ENCODE results near the gene QARS1.

QARS1 gene

GRCh38 chr3:49108346-49108745 is 3.8 kb upstream of the QARS1 start:
- Mint-ChIP-seq H3K27ac (no peak overlapping the region), H3K36me3 (ENCODE audit: low read depth) (peaks cover 80% of the 10 kb centered on the region), H3K4me1 (ENCODE audit: low read depth) (peaks cover 19% of the 10 kb centered on the region), H3K27me3 (no peaks in the 10 kb centered on the region), H3K4me3 (no peak overlapping the region), H3K9me3 (no peaks in the 10 kb centered on the region)
- intact Hi-C loops (cut with micrococcal nuclease): no loop called here

- H3K9me3 Mint-ChIP-seq: no peaks in the 10 kb centered on the region
- peaks cover 82% of the 10 kb centered on the region for H3K36me3 Mint-ChIP-seq (ENCODE audit: low read depth)
- H3K27ac Mint-ChIP-seq: peak overlapping the region; percentile 96
- intact Hi-C loops (cut with micrococcal nuclease): loop anchor here (1.0 kb wide), 2 partner anchors 10 to 16 kb away; partner anchors contain the start of genes QRICH1 and USP19
- no peaks in the 10 kb centered on the region for H3K27me3 Mint-ChIP-seq
- H3K4me1 Mint-ChIP-seq (ENCODE audit: low read depth): peaks cover 30% of the 10 kb centered on the region
- peak overlapping the region; percentile 98 for H3K4me3 Mint-ChIP-seq
Observed at GRCh38 chr3:49104052-49104426, 518 bp downstream of the QARS1 start.

- intact Hi-C loops (cut with micrococcal nuclease): no loop called here
- Mint-ChIP-seq H3K9me3 (no peaks in the 10 kb centered on the region), H3K27me3 (no peaks in the 10 kb centered on the region), H3K4me1 (ENCODE audit: low read depth) (peaks cover 25% of the 10 kb centered on the region), H3K4me3 (no peak overlapping the region), H3K36me3 (ENCODE audit: low read depth) (peaks cover 92% of the 10 kb centered on the region), H3K27ac (no peak overlapping the region)
Observed at GRCh38 chr3:49100046-49100615, 4.4 kb downstream of the QARS1 start.

GRCh38 chr3:49098910-49099630 is 5.5 kb downstream of the QARS1 start:
- no peak overlapping the region for H3K27ac Mint-ChIP-seq

GRCh38 chr3:49098429-49098828 is 6.1 kb downstream of the QARS1 start:
- no peaks in the 10 kb centered on the region for H3K27me3 Mint-ChIP-seq
- intact Hi-C loops (cut with micrococcal nuclease): no loop called here
- peaks cover 85% of the 10 kb centered on the region for H3K36me3 Mint-ChIP-seq (ENCODE audit: low read depth)
- no peak overlapping the region for H3K4me3 Mint-ChIP-seq
- no peaks in the 10 kb centered on the region for H3K9me3 Mint-ChIP-seq
- H3K4me1 Mint-ChIP-seq (ENCODE audit: low read depth): peaks cover 16% of the 10 kb centered on the region
- no peak overlapping the region for H3K27ac Mint-ChIP-seq

More at GRCh38 chr3:49098910-49099630, 5.5 kb downstream of the QARS1 start:
- peaks cover 85% of the 10 kb centered on the region for H3K36me3 Mint-ChIP-seq (ENCODE audit: low read depth)
- peaks cover 22% of the 10 kb centered on the region for H3K4me1 Mint-ChIP-seq (ENCODE audit: low read depth)
- H3K9me3 Mint-ChIP-seq: no peaks in the 10 kb centered on the region
- intact Hi-C loops (cut with micrococcal nuclease): no loop called here
- H3K27me3 Mint-ChIP-seq: no peaks in the 10 kb centered on the region
- no peak overlapping the region for H3K4me3 Mint-ChIP-seq

- H3K9me3 Mint-ChIP-seq: no peaks in the 10 kb centered on the region
- peak within 1 kb of the TSS; percentile 92 for H3K4me3 Mint-ChIP-seq
- peak within 1 kb of the TSS; percentile 98 for H3K27ac Mint-ChIP-seq
- H3K27me3 Mint-ChIP-seq: no peaks in the 10 kb centered on the region
- peaks cover 31% of the 10 kb centered on the region for H3K4me1 Mint-ChIP-seq (ENCODE audit: low read depth)
- peaks cover 79% of the 10 kb centered on the region for H3K36me3 Mint-ChIP-seq (ENCODE audit: low read depth)
- intact Hi-C loops (cut with micrococcal nuclease): loop anchor here (1.0 to 5.0 kb wide), 5 partner anchors 10 to 177 kb away; partner anchors contain the start of genes ARIH2, IMPDH2, LAMB2 and QARS1
Observed at GRCh38 chr3:49093853-49094767, 10.4 kb downstream of the QARS1 start, which contains the start of gene QRICH1. Gene QRICH1, minus strand, starts transcription at chr3:49094071. Its CDS starts 17,054 bp downstream, at chr3:49077017.

- intact Hi-C loops (cut with micrococcal nuclease): loop anchor here (5.0 kb wide), 2 partner anchors 66 to 176 kb away; partner anchors contain the start of genes ARIH2 and IMPDH2
- peak overlapping the region; percentile 92 for H3K4me3 Mint-ChIP-seq
- H3K27ac Mint-ChIP-seq: peak overlapping the region; percentile 98
- H3K9me3 Mint-ChIP-seq: no peaks in the 10 kb centered on the region
- no peaks in the 10 kb centered on the region for H3K27me3 Mint-ChIP-seq
- H3K36me3 Mint-ChIP-seq (ENCODE audit: low read depth): peaks cover 75% of the 10 kb centered on the region
- H3K4me1 Mint-ChIP-seq (ENCODE audit: low read depth): peaks cover 31% of the 10 kb centered on the region
Observed at GRCh38 chr3:49092938-49093852, 11.4 kb downstream of the QARS1 start.

GRCh38 chr3:49081429-49081828 is 23.1 kb downstream of the QARS1 start:
- Mint-ChIP-seq H3K27ac (no peak overlapping the region), H3K36me3 (ENCODE audit: low read depth) (peaks cover 58% of the 10 kb centered on the region), H3K4me1 (ENCODE audit: low read depth) (peaks cover 5% of the 10 kb centered on the region), H3K27me3 (no peaks in the 10 kb centered on the region), H3K9me3 (no peaks in the 10 kb centered on the region), H3K4me3 (no peak overlapping the region)
- intact Hi-C loops (cut with micrococcal nuclease): no loop called here

- no peak overlapping the region for H3K27ac Mint-ChIP-seq
- intact Hi-C loops (cut with micrococcal nuclease): no loop called here
- no peaks in the 10 kb centered on the region for H3K27me3 Mint-ChIP-seq
- no peaks in the 10 kb centered on the region for H3K9me3 Mint-ChIP-seq
- H3K4me1 Mint-ChIP-seq (ENCODE audit: low read depth): no peaks in the 10 kb centered on the region
- no peak overlapping the region for H3K4me3 Mint-ChIP-seq
- H3K36me3 Mint-ChIP-seq (ENCODE audit: low read depth): peaks cover 62% of the 10 kb centered on the region
Observed at GRCh38 chr3:49079270-49079669, 25.3 kb downstream of the QARS1 start.

GRCh38 chr3:49076646-49077045 is 27.9 kb downstream of the QARS1 start:
- intact Hi-C loops (cut with micrococcal nuclease): no loop called here
- no peaks in the 10 kb centered on the region for H3K4me1 Mint-ChIP-seq (ENCODE audit: low read depth)
- no peak overlapping the region for H3K27ac Mint-ChIP-seq
- H3K27me3 Mint-ChIP-seq: no peaks in the 10 kb centered on the region
- H3K36me3 Mint-ChIP-seq (ENCODE audit: low read depth): peaks cover 81% of the 10 kb centered on the region
- H3K9me3 Mint-ChIP-seq: no peaks in the 10 kb centered on the region
- H3K4me3 Mint-ChIP-seq: no peak overlapping the region

- H3K36me3 Mint-ChIP-seq (ENCODE audit: low read depth): peaks cover 87% of the 10 kb centered on the region
- H3K4me1 Mint-ChIP-seq (ENCODE audit: low read depth): no peaks in the 10 kb centered on the region
Observed at GRCh38 chr3:49076116-49076515, 28.4 kb downstream of the QARS1 start.

GRCh38 chr3:49058011-49058410 is 46.5 kb downstream of the QARS1 start:
- intact Hi-C loops (cut with micrococcal nuclease): no loop called here
- peaks cover 95% of the 10 kb centered on the region for H3K36me3 Mint-ChIP-seq (ENCODE audit: low read depth)
- H3K9me3 Mint-ChIP-seq: no peaks in the 10 kb centered on the region
- H3K4me3 Mint-ChIP-seq: no peak overlapping the region
- H3K4me1 Mint-ChIP-seq (ENCODE audit: low read depth): no peaks in the 10 kb centered on the region
- no peaks in the 10 kb centered on the region for H3K27me3 Mint-ChIP-seq
- H3K27ac Mint-ChIP-seq: no peak overlapping the region

More at GRCh38 chr3:49076116-49076515, 28.4 kb downstream of the QARS1 start:
- Mint-ChIP-seq H3K4me3 (no peak overlapping the region), H3K27me3 (no peaks in the 10 kb centered on the region), H3K27ac (no peak overlapping the region), H3K9me3 (no peaks in the 10 kb centered on the region)
- intact Hi-C loops (cut with micrococcal nuclease): no loop called here

GRCh38 chr3:49057268-49057667 is 47.3 kb downstream of the QARS1 start:
- Mint-ChIP-seq H3K36me3 (ENCODE audit: low read depth) (peaks cover 97% of the 10 kb centered on the region), H3K4me1 (ENCODE audit: low read depth) (no peaks in the 10 kb centered on the region), H3K27me3 (no peaks in the 10 kb centered on the region), H3K9me3 (no peaks in the 10 kb centered on the region), H3K4me3 (no peak overlapping the region), H3K27ac (no peak overlapping the region)
- intact Hi-C loops (cut with micrococcal nuclease): no loop called here
